22Rv1 (cell line): ENCODE data around the gene PHOX2B.

ENCODE experiments used
- CTCF ChIP-seq: fragments of 450-650 bp; IDR thresholded peaks from 2 replicates; pipeline ENCODE4 v1.5.1; 2017; ENCODE audit warnings: mild to moderate bottlenecking
- ZFX ChIP-seq: fragments of 450-650 bp; IDR thresholded peaks from 2 replicates; pipeline ENCODE4 v1.6.1; 2017; ENCODE audit warnings: antibody characterized with exemption, borderline replicate concordance

GRCh38 chr4:41795796-41796385 is 47.4 kb upstream of the PHOX2B start:
- no peak for TF ChIP-seq CTCF
- no peak for TF ChIP-seq ZFX
